K562 (cell line): Measurements from ENCODE around the gene SETDB1. TPM values are rescaled to one million over a fixed set of nuclear protein-coding genes. Genes with fewer than 3 reads are reported as not detected.

Source experiments
- CBX8 ChIP-seq: fragments of 200-600 bp; sonication (generic); IDR thresholded peaks from 2 replicates; pipeline ENCODE4 v1.6.1; 2012; ENCODE audit warnings: borderline replicate concordance, mixed run types, low read depth, mild to moderate bottlenecking, moderate library complexity, mixed read lengths, low read length, control low read depth, inconsistent platforms; ENCODE audit not compliant: poor library complexity, severe bottlenecking; ENCODE audit errors: extremely low read depth
- E2F5 ChIP-seq: sonication (generic); formaldehyde crosslinking; IDR thresholded peaks from 2 replicates; pipeline ENCODE4 v1.8.0; 2022; ENCODE audit warnings: mild to moderate bottlenecking, missing genetic modification reagents
- MLLT1 ChIP-seq, 2 experiments: fragments of 450-650 bp; IDR thresholded peaks; 2 replicates each; pipeline ENCODE4 v1.6.1; 2016
- NFIX ChIP-seq: fragments of 250-450 bp; sonication (Bioruptor Pico); IDR thresholded peaks from 2 replicates; pipeline ENCODE4 v1.4.0; 2020; ENCODE audit warnings: low read depth, mild to moderate bottlenecking, moderate library complexity
- NKRF ChIP-seq: fragments of 450-650 bp; IDR thresholded peaks from 2 replicates; pipeline ENCODE4 v1.6.1; 2016; ENCODE audit warnings: borderline replicate concordance
- PHF21A ChIP-seq: fragments of 450-650 bp; IDR thresholded peaks from 2 replicates; pipeline ENCODE4 v1.6.1; 2017; ENCODE audit warnings: low read depth, borderline replicate concordance
- TAF9B ChIP-seq: fragments of 450-650 bp; IDR thresholded peaks from 2 replicates; pipeline ENCODE4 v1.6.1; 2018; ENCODE audit warnings: mild to moderate bottlenecking; ENCODE audit not compliant: partially characterized antibody
- TBP ChIP-seq: optimal IDR thresholded peaks from 2 replicates; pipeline ENCODE3; 2011; ENCODE audit warnings: low read depth, low read length, improper control_type of control experiment
- TCF7L2 ChIP-seq: fragments of 150-350 bp; IDR thresholded peaks from 2 replicates; pipeline ENCODE4 v1.6.1; 2016; ENCODE audit warnings: low read depth, mild to moderate bottlenecking, low read length, moderate library complexity
- THRB ChIP-seq: fragments of 450-650 bp; formaldehyde crosslinking; conservative IDR thresholded peaks from 2 replicates; pipeline ENCODE4 v1.4.0; 2022; ENCODE audit warnings: mild to moderate bottlenecking, missing genetic modification characterization
- ZNF165 ChIP-seq: fragments of 250-450 bp; sonication (Bioruptor Pico); IDR thresholded peaks from 2 replicates; pipeline ENCODE4 v1.4.0; 2020; ENCODE audit warnings: borderline replicate concordance
- polyA plus RNA-seq, 8 experiments: library from polyadenylated mRNA; depleted of rRNA in 4 of 8; stranded (reverse) in 5 of 8; unstranded in 3 of 8; fragments of >200 nt; fragmentation: Nextera tagmentation in 2 of 8; fragmentation: Illumina TruSeq in 1 of 8; extraction: Ambion mirVana in 2 of 8; extraction: Trizol in 1 of 8; gene quantifications; 2 replicates each; pipeline versions ENCODE4 v1.2.1 to v1.2.3, GENCODE V29; 2011 to 2014; ENCODE audit warnings: inconsistent platforms in 1 of 8, missing spikeins in 1 of 8
- total RNA-seq, 7 experiments: library from RNA; depleted of rRNA in 6 of 7; stranded (reverse); fragments of >200 nt in 6 of 7; fragmentation: Illumina TruSeq in 2 of 7; extraction: Trizol in 2 of 7; gene quantifications; 2 replicates each; pipeline versions ENCODE4 v1.2.1 to v1.2.3, GENCODE V29; 2011 to 2021; ENCODE audit warnings: low replicate concordance in 1 of 7
- TF ChIP-seq, protein P1 (sequence below): fragments of 250-450 bp; sonication (Bioruptor Pico); IDR thresholded peaks from 2 replicates; pipeline ENCODE4 v1.5.1; 2021; ENCODE audit warnings: mild to moderate bottlenecking
- TF ChIP-seq, protein P2 (sequence below), 2 experiments: IDR thresholded peaks; 2 replicates each; pipeline ENCODE4 v1.6.1; 2012; ENCODE audit warnings: improper control_type of control experiment in 2 of 2, low read depth in 2 of 2, low read length in 2 of 2, borderline replicate concordance in 1 of 2
- TF ChIP-seq, protein P3 (sequence below): fragments of 450-650 bp; formaldehyde crosslinking; IDR thresholded peaks from 2 replicates; pipeline ENCODE4 v1.4.0; 2020; ENCODE audit warnings: mild to moderate bottlenecking, moderate library complexity

Gene SETDB1
- total and polyA plus RNA-seq, 9 of the 15 experiments (the other 6 are each of a cell fraction or from before 2014, with no cell fraction given): 21.5 to 64.4 (median 42.0) TPM

GRCh38 chr1:150973258-150973835 is 47.2 kb downstream of the SETDB1 start (continued):
- TF ChIP-seq NKRF (no peak), E2F5 (CRISPR knock-in tag) (no peak), TBP (peak; percentile 27), TAF9B (no peak), CBX8 (no peak), TCF7L2 (no peak), PHF21A (0 out of 2 replicates have a peak, but pooled peaks have one; percentile 56), ZNF165 (CRISPR knock-in tag) (no peak), MLLT1 (IDR thresholded peaks at IDR 0.05) (no peak), NFIX (CRISPR knock-in tag) (no peak), THRB (CRISPR knock-in tag) (no peak)
- TF ChIP-seq, protein P1, sequence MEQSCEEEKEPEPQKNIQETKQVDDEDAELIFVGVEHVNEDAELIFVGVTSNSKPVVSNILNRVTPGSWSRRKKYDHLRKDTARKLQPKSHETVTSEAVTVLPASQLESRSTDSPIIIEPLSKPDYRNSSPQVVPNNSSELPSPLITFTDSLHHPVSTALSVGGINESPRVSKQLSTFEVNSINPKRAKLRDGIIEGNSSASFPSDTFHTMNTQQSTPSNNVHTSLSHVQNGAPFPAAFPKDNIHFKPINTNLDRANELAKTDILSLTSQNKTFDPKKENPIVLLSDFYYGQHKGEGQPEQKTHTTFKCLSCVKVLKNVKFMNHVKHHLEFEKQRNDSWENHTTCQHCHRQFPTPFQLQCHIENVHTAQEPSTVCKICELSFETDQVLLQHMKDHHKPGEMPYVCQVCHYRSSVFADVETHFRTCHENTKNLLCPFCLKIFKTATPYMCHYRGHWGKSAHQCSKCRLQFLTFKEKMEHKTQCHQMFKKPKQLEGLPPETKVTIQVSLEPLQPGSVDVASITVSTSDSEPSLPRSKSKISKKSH (CRISPR knock-in tag): no peak
- TF ChIP-seq, protein P2, sequence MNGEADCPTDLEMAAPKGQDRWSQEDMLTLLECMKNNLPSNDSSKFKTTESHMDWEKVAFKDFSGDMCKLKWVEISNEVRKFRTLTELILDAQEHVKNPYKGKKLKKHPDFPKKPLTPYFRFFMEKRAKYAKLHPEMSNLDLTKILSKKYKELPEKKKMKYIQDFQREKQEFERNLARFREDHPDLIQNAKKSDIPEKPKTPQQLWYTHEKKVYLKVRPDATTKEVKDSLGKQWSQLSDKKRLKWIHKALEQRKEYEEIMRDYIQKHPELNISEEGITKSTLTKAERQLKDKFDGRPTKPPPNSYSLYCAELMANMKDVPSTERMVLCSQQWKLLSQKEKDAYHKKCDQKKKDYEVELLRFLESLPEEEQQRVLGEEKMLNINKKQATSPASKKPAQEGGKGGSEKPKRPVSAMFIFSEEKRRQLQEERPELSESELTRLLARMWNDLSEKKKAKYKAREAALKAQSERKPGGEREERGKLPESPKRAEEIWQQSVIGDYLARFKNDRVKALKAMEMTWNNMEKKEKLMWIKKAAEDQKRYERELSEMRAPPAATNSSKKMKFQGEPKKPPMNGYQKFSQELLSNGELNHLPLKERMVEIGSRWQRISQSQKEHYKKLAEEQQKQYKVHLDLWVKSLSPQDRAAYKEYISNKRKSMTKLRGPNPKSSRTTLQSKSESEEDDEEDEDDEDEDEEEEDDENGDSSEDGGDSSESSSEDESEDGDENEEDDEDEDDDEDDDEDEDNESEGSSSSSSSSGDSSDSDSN (IDR thresholded peaks at IDR 0.05; ENCODE audit: borderline replicate concordance in 1 of 2, low read depth in 2 of 2, low read length in 2 of 2): peak in 1 of 2 experiments; percentile 4; a peak in 1 of 4 replicates
- TF ChIP-seq, protein P3, sequence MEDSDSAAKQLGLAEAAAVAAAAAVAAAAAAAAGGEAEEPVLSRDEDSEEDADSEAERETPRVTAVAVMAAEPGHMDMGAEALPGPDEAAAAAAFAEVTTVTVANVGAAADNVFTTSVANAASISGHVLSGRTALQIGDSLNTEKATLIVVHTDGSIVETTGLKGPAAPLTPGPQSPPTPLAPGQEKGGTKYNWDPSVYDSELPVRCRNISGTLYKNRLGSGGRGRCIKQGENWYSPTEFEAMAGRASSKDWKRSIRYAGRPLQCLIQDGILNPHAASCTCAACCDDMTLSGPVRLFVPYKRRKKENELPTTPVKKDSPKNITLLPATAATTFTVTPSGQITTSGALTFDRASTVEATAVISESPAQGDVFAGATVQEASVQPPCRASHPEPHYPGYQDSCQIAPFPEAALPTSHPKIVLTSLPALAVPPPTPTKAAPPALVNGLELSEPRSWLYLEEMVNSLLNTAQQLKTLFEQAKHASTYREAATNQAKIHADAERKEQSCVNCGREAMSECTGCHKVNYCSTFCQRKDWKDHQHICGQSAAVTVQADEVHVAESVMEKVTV (CRISPR knock-in tag): no peak
